ENCODE data around the gene MARS2.
"Not testable (repeated sequence)": the region's sequence is repeated elsewhere in the genome, so short reads cannot be mapped to it uniquely, and the experiment has no call there.

MARS2 gene

GRCh38 chr2:197705121-197705911 lies at the start of gene MARS2:
TSS of gene MARS2 (plus strand) at chr2:197705369. CDS start at chr2:197705406, 37 bp downstream.
- DNase-seq (ENCODE audit: low read depth, low spot score) = no peak

GRCh38 chr2:197657562-197657961 lies 47.6 kb upstream of the MARS2 start:
- no peak for DNase-seq (ENCODE audit: low read depth, low spot score)

- DNase-seq (ENCODE audit: low read depth, low spot score) = no peak
Observed at GRCh38 chr2:197661626-197662025, 43.5 kb upstream of the MARS2 start.

GRCh38 chr2:197666277-197666676 lies 38.9 kb upstream of the MARS2 start:
- no peak for DNase-seq (ENCODE audit: low read depth, low spot score)

GRCh38 chr2:197668296-197668695 lies 36.9 kb upstream of the MARS2 start:
- no peak for DNase-seq (ENCODE audit: low read depth, low spot score)

GRCh38 chr2:197669077-197669476 lies 36.1 kb upstream of the MARS2 start:
- no peak for DNase-seq (ENCODE audit: low read depth, low spot score)

- DNase-seq (ENCODE audit: low read depth, low spot score) = no peak
Observed at GRCh38 chr2:197672371-197672893, 32.7 kb upstream of the MARS2 start.

- DNase-seq (ENCODE audit: low read depth, low spot score) = no peak
Observed at GRCh38 chr2:197673106-197673505, 32.1 kb upstream of the MARS2 start.

- DNase-seq (ENCODE audit: low read depth, low spot score) = no peak
Observed at GRCh38 chr2:197673606-197674005, 31.6 kb upstream of the MARS2 start.

GRCh38 chr2:197674060-197674459 lies 31.1 kb upstream of the MARS2 start:
- DNase-seq (ENCODE audit: low read depth, low spot score) = no peak

GRCh38 chr2:197674591-197674990 lies 30.6 kb upstream of the MARS2 start:
- DNase-seq (ENCODE audit: low read depth, low spot score) = no peak

GRCh38 chr2:197675246-197675645 lies 29.9 kb upstream of the MARS2 start, which contains the start of gene RFTN2:
TSS of gene RFTN2 (minus strand) at chr2:197675587. CDS start at chr2:197675458, 129 bp downstream.
- no peak for DNase-seq (ENCODE audit: low read depth, low spot score)

GRCh38 chr2:197675711-197676188 lies 29.4 kb upstream of the MARS2 start:
- DNase-seq (ENCODE audit: low read depth, low spot score) = no peak

- no peak for DNase-seq (ENCODE audit: low read depth, low spot score)
Observed at GRCh38 chr2:197677056-197677455, 28.1 kb upstream of the MARS2 start.

GRCh38 chr2:197677483-197677882 lies 27.7 kb upstream of the MARS2 start:
- DNase-seq (ENCODE audit: low read depth, low spot score) = no peak

GRCh38 chr2:197695206-197695605 lies 10.0 kb upstream of the MARS2 start:
- DNase-seq (ENCODE audit: low read depth, low spot score) = not testable (repeated sequence)

GRCh38 chr2:197695971-197696370 lies 9.2 kb upstream of the MARS2 start:
- DNase-seq (ENCODE audit: low read depth, low spot score) = not testable (repeated sequence)

- not testable (repeated sequence) for DNase-seq (ENCODE audit: low read depth, low spot score)
Observed at GRCh38 chr2:197696571-197696970, 8.6 kb upstream of the MARS2 start.

- not testable (repeated sequence) for DNase-seq (ENCODE audit: low read depth, low spot score)
Observed at GRCh38 chr2:197699724-197700123, 5.4 kb upstream of the MARS2 start.

- no peak for DNase-seq (ENCODE audit: low read depth, low spot score)
Observed at GRCh38 chr2:197700960-197701359, 4.2 kb upstream of the MARS2 start.

GRCh38 chr2:197704434-197705120 lies 592 bp upstream of the MARS2 start:
- no peak for DNase-seq (ENCODE audit: low read depth, low spot score)
